HG02885 (cell line): ENCODE measurements around the gene ADCY5.

ENCODE experiments used
- ATAC-seq: cut with Tn5 transposase; IDR thresholded peaks from one replicate; pipeline ENCODE4 v1.9.1; 2021; ENCODE audit warnings: mild to moderate bottlenecking; ENCODE audit not compliant: unreplicated experiment, poor library complexity

The ADCY5 gene

GRCh38 chr3:123431658-123432324 is 17.1 kb downstream of the ADCY5 start:
- ATAC-seq = no peak

GRCh38 chr3:123431007-123431657 is 17.8 kb downstream of the ADCY5 start:
- ATAC-seq = no peak

GRCh38 chr3:123430266-123430665 is 18.6 kb downstream of the ADCY5 start:
- no peak for ATAC-seq

- no peak for ATAC-seq
Observed at GRCh38 chr3:123429362-123430125, 19.3 kb downstream of the ADCY5 start.

GRCh38 chr3:123424999-123425712 is 23.7 kb downstream of the ADCY5 start:
- ATAC-seq = no peak

- ATAC-seq = no peak
Observed at GRCh38 chr3:123424321-123424998, 24.4 kb downstream of the ADCY5 start.

- no peak for ATAC-seq
Observed at GRCh38 chr3:123423806-123424205, 25.1 kb downstream of the ADCY5 start.

- no peak for ATAC-seq
Observed at GRCh38 chr3:123423031-123423430, 25.9 kb downstream of the ADCY5 start.

- ATAC-seq = no peak
Observed at GRCh38 chr3:123422457-123422856, 26.4 kb downstream of the ADCY5 start.

- no peak for ATAC-seq
Observed at GRCh38 chr3:123421353-123422174, 27.3 kb downstream of the ADCY5 start.

- ATAC-seq = no peak
Observed at GRCh38 chr3:123420416-123420968, 28.4 kb downstream of the ADCY5 start.

GRCh38 chr3:123419850-123420297 is 29.0 kb downstream of the ADCY5 start:
- no peak for ATAC-seq

GRCh38 chr3:123419181-123419849 is 29.6 kb downstream of the ADCY5 start:
- no peak for ATAC-seq

- no peak for ATAC-seq
Observed at GRCh38 chr3:123416647-123417046, 32.2 kb downstream of the ADCY5 start.

GRCh38 chr3:123416173-123416572 is 32.7 kb downstream of the ADCY5 start:
- no peak for ATAC-seq

GRCh38 chr3:123414973-123415775 is 33.7 kb downstream of the ADCY5 start:
- ATAC-seq = no peak

- no peak for ATAC-seq
Observed at GRCh38 chr3:123412811-123413604, 35.9 kb downstream of the ADCY5 start.
